ENCODE data around the gene PROCA1.

- TF ChIP-seq CTCF (IDR thresholded peaks at IDR 0.05) (no peak), POLR2AphosphoS5 (IDR thresholded peaks at IDR 0.05) (no peak), EP300 (IDR thresholded peaks at IDR 0.05) (no peak)
Measured at GRCh38 chr17:28741358-28742349, 30.0 kb upstream of the PROCA1 start.
